Measurements from ENCODE around the gene GLIPR1L1. TPM values are rescaled to one million over a fixed set of nuclear protein-coding genes. Genes with fewer than 3 reads are reported as not detected.

GLIPR1L1 gene
- total and polyA plus RNA-seq, 8 donors = not detected

GRCh38 chr12:75389706-75390105 is 55.2 kb downstream of the GLIPR1L1 start:
- FAIRE-seq = no peak

GRCh38 chr12:75390156-75390898 is 55.9 kb downstream of the GLIPR1L1 start:
- no peaks in the 10 kb centered on the region for H3K9me3 ChIP-seq
- H3K4me1 ChIP-seq = peaks cover 0 to 14% (median 4%) of the 10 kb centered on the region in 3 donors
- H3K27me3 ChIP-seq = peaks cover 0 to 4% (median 0%) of the 10 kb centered on the region in 4 donors
- intact Hi-C loops (cut with DNase I) = no loop called here
- TF ChIP-seq CTCF (IDR thresholded peaks at IDR 0.05) = no peak
- peak overlapping the region in 2 of 4 donors; percentile 88 for H3K27ac ChIP-seq
- peak overlapping the region; percentile 10 to 60 (median 38) for H3K4me3 ChIP-seq
- peak; percentile 29 for FAIRE-seq
- no peak for DNase-seq
- WGBS, 2 donors = 26 to 30% methylated on average over 6 of the region's 6 CpGs
- ATAC-seq = peak; percentile 41 to 53 (median 48)
- H3K36me3 ChIP-seq = no peaks in the 10 kb centered on the region

More at GRCh38 chr12:75389706-75390105, 55.2 kb downstream of the GLIPR1L1 start:
- no peak for DNase-seq
- 31 to 45% methylated on average over 1 of the region's 1 CpG for WGBS, 2 donors
- peak overlapping the region in 1 of 4 donors; percentile 9 for H3K27ac ChIP-seq
- no peaks in the 10 kb centered on the region for H3K36me3 ChIP-seq
- TF ChIP-seq CTCF (IDR thresholded peaks at IDR 0.05) = no peak
- no peaks in the 10 kb centered on the region for H3K9me3 ChIP-seq
- H3K4me1 ChIP-seq = peaks cover 0 to 14% (median 4%) of the 10 kb centered on the region in 3 donors
- no peak overlapping the region for H3K4me3 ChIP-seq
- ATAC-seq = no peak
- peaks cover 0 to 4% (median 0%) of the 10 kb centered on the region in 4 donors for H3K27me3 ChIP-seq
- intact Hi-C loops (cut with DNase I) = no loop called here

GRCh38 chr12:75390899-75391538 is 56.5 kb downstream of the GLIPR1L1 start, which contains the start of gene GLIPR1L2:
Gene GLIPR1L2 (plus strand): TSS chr12:75391089. CDS start chr12:75391117, 28 bp downstream.
- no peak for FAIRE-seq
- peaks cover 0 to 14% (median 4%) of the 10 kb centered on the region in 3 donors for H3K4me1 ChIP-seq
- peak; percentile 72 to 91 (median 82) for TF ChIP-seq CTCF (IDR thresholded peaks at IDR 0.05)
- H3K4me3 ChIP-seq = peak within 1 kb of the TSS; percentile 24 to 60 (median 46)
- H3K36me3 ChIP-seq = no peaks in the 10 kb centered on the region
- H3K27ac ChIP-seq = peak within 1 kb of the TSS; percentile 67 to 88 (median 82)
- intact Hi-C loops (cut with DNase I) = no loop called here
- WGBS, 2 donors = 3 to 5% methylated on average over 36 of the region's 36 CpGs
- peaks cover 0 to 4% (median 0%) of the 10 kb centered on the region in 4 donors for H3K27me3 ChIP-seq
- DNase-seq = peak; percentile 95 to 98 (median 96)
- ATAC-seq = peak; percentile 99 to 100 (median 100)
- no peaks in the 10 kb centered on the region for H3K9me3 ChIP-seq

- DNase-seq (no peak), ATAC-seq (no peak), FAIRE-seq (peak; percentile 32)
- 55 to 62% methylated on average over 1 of the region's 1 CpG for WGBS, 2 donors
- Histone ChIP-seq H3K27me3 (no peaks in the 10 kb centered on the region), H3K4me1 (no peaks in the 10 kb centered on the region), H3K4me3 (no peak overlapping the region), H3K9me3 (no peaks in the 10 kb centered on the region), H3K27ac (no peak overlapping the region), H3K36me3 (no peaks in the 10 kb centered on the region)
- intact Hi-C loops (cut with DNase I) = no loop called here
- no peak for TF ChIP-seq CTCF (IDR thresholded peaks at IDR 0.05)
These were observed 69.8 kb downstream of the GLIPR1L1 start for GRCh38 chr12:75404231-75404630.

Measured in pancreas (tissue), 10 donors.